ENCODE results near the gene MRPS12. TPM values are rescaled to one million over a fixed set of nuclear protein-coding genes. Genes with fewer than 3 reads are reported as not detected.

MRPS12 gene
- total RNA-seq, 4 donors from 2014 or later: 17.7 to 33.6 (median 22.1) TPM

GRCh38 chr19:38924388-38924787 lies 6.4 kb upstream of the MRPS12 start:
- H3K4me1 ChIP-seq: peaks cover 0 to 6% of the 10 kb centered on the region in 2 donors
- intact Hi-C loops (cut with DNase I): loop anchor here (10.0 kb wide), 2 partner anchors 290 to 520 kb away; partner anchors contain the start of gene FAM98C
- no peak overlapping the region for H3K27ac ChIP-seq
- H3K4me3 ChIP-seq (replicated peaks in 1 of 3): no peak overlapping the region
- H3K36me3 ChIP-seq: peaks cover 6 to 25% of the 10 kb centered on the region in 2 donors
- no peak for DNase-seq
- H3K27me3 ChIP-seq: no peaks in the 10 kb centered on the region
- no peaks in the 10 kb centered on the region for H3K9me3 ChIP-seq
- WGBS, 2 donors: 91 to 96% methylated on average over 7 of the region's 7 CpGs
- TF ChIP-seq POLR2A (IDR thresholded peaks at IDR 0.05): no peak
- no peak for TF ChIP-seq CTCF (IDR thresholded peaks at IDR 0.05)

GRCh38 chr19:38928391-38929001 lies 2.2 kb upstream of the MRPS12 start:
- no peaks in the 10 kb centered on the region for H3K27me3 ChIP-seq
- TF ChIP-seq CTCF (IDR thresholded peaks at IDR 0.05) (no peak), POLR2A (IDR thresholded peaks at IDR 0.05) (no peak)
- 85 to 86% methylated on average over 4 of the region's 4 CpGs for WGBS, 2 donors
- H3K9me3 ChIP-seq: no peaks in the 10 kb centered on the region
- peaks cover 0 to 18% of the 10 kb centered on the region in 2 donors for H3K36me3 ChIP-seq
- H3K4me1 ChIP-seq: peaks cover 0 to 17% of the 10 kb centered on the region in 2 donors
- H3K27ac ChIP-seq: no peak overlapping the region
- intact Hi-C loops (cut with DNase I): loop anchor here (10.0 kb wide), 2 partner anchors 294 to 524 kb away; partner anchors contain the start of gene FAM98C
- H3K4me3 ChIP-seq (replicated peaks in 1 of 3): no peak overlapping the region
- no peak for DNase-seq

- Histone ChIP-seq H3K9me3 (no peaks in the 10 kb centered on the region), H3K4me3 (replicated peaks in 1 of 3) (peak within 1 kb of the TSS; percentile 9 to 68 (median 42)), H3K36me3 (peaks cover 0 to 7% of the 10 kb centered on the region in 2 donors), H3K27me3 (no peaks in the 10 kb centered on the region), H3K4me1 (peaks cover 0 to 17% of the 10 kb centered on the region in 2 donors), H3K27ac (peak within 1 kb of the TSS; percentile 59 to 86 (median 76))
- WGBS, 2 donors: 2 to 8% methylated on average over 23 to 47 of the region's 49 CpGs
- TF ChIP-seq POLR2A (IDR thresholded peaks at IDR 0.05): peak in 1 of 2 donors; percentile 51
- peak; percentile 85 to 99 (median 98) for TF ChIP-seq CTCF (IDR thresholded peaks at IDR 0.05)
- peak; percentile 94 for DNase-seq
- intact Hi-C loops (cut with DNase I): loop anchor here (10.0 kb wide), 2 partner anchors 295 to 525 kb away; partner anchors contain the start of gene FAM98C
Observed at GRCh38 chr19:38929929-38930775, 592 bp upstream of the MRPS12 start, which contains the start of gene SARS2. Gene SARS2 (minus strand): TSS chr19:38930763. CDS start chr19:38930736, 27 bp downstream.

GRCh38 chr19:38931521-38931793 lies 713 bp downstream of the MRPS12 start:
- intact Hi-C loops (cut with DNase I): no loop called here
- DNase-seq: no peak
- TF ChIP-seq CTCF (IDR thresholded peaks at IDR 0.05) (no peak), POLR2A (IDR thresholded peaks at IDR 0.05) (no peak)
- H3K27me3 ChIP-seq: no peaks in the 10 kb centered on the region
- no peaks in the 10 kb centered on the region for H3K36me3 ChIP-seq
- no peaks in the 10 kb centered on the region for H3K9me3 ChIP-seq
- WGBS, 2 donors: 27 to 30% methylated on average over 8 of the region's 8 CpGs
- no peak overlapping the region for H3K27ac ChIP-seq
- H3K4me1 ChIP-seq: peaks cover 0 to 17% of the 10 kb centered on the region in 2 donors
- H3K4me3 ChIP-seq (replicated peaks in 1 of 3): peak overlapping the region in 2 of 3 donors; percentile 41 to 68
